ENCODE measurements around the gene AXIN1.
"Not testable (repeated sequence)": the region's sequence is repeated elsewhere in the genome, so short reads cannot be mapped to it uniquely, and the experiment has no call there.

The AXIN1 gene

DNA sequence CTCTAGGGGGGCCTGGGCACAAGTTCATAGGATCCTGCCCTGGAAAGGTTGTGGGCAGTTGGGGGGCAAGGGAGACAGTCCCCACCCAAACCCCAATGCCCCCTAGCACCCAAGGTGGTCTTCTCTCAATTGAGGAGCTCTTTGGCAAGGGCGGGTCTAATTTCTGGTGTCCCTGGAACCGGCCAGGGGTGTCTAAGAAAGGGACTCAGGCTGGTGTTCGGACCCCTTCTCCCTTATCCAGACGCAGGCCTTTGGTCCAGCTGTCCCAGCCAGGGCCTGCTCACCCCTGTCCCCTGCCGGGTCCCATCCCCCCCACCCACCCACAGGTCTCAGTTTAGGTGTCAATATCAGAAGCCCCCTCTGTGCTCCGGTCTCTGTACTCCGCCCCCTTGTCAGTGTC lies 73.0 kb downstream of the AXIN1 start:
- DNase-seq: no peak

DNA sequence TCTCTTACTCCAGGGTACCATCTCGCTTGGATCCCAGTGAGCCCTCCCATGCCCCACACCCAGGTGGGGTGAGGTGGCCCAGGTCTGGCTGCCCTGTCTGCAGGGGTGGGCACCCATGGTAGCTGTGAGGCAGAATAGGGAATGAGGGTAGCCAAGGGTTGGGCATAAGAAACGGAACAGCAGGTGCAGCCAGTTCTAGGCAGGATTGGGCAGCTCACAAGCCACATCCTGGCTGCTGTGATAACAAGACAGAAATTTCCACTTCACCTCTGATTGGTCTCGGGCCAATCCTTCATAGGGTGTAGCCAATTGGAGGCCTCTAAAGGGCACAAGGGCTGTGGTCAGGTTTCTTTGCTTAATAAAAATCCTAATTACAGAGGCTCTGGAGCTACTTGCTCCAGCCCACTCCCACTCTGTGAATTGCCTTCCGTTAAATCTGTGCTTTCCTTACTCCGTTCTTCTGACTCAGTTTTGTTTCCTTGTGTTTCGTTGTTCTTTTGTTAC lies 73.6 kb downstream of the AXIN1 start:
- DNase-seq: peak; percentile 47

DNA sequence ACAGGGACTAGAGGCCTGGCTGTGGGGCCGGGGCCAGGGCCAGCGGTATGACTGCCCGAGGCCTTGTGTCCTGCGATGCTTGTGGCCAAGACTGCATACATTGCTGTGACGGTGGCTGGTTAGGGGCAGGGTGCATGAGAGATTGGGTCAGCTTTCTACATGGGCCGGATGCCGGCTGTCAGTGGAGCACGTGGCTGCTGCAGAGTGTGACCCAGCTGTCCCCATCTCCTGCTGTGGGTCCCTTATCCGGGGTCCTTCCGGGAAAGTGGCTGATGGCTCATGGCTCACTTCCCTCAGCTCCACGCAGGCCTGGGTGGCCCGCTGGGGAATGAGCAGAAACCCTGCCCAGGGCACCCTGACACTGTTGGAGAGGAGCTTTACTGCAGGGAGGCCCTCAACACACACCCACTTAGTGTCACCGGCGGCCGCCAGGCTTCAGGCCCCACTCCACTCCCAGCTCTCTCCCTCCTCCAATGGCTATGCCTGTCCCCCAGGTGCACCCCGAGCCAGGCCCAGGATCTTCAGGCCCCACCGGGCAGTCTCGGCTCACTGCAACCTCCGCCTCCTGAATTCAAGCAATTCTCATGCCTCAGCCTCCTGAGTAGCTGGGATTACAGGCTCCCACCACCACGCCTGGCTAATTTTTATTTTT lies 76.0 kb downstream of the AXIN1 start:
- no peak for DNase-seq

DNA sequence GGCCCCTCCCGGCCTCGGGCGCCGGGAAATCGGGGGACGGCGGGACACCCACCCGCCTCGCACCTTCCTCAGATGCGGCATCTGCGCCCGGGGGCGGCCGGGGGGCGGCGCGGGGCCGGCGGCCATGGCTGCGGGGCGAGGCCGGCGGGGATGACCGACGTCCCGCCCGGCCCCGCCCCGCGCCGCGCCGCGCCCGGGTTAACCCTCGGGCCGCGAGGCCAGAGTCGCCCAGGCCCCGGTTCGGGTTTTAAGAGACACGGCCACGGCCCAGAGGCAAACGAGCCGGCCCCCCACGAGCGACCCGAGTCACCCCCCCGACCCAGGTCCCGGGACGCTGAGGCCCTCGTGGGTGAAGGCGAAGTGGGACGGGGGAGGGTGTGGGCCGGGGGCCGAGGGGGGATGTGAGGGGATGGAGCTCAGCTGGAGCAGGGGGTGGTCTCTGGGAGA lies 76.7 kb downstream of the AXIN1 start, which contains the start of gene RGS11:
RGS11 (minus strand) TSS at position 159 of the 447 bp plus-strand sequence; CDS start at position 126, 33 bp downstream.
- no peak for DNase-seq

DNA sequence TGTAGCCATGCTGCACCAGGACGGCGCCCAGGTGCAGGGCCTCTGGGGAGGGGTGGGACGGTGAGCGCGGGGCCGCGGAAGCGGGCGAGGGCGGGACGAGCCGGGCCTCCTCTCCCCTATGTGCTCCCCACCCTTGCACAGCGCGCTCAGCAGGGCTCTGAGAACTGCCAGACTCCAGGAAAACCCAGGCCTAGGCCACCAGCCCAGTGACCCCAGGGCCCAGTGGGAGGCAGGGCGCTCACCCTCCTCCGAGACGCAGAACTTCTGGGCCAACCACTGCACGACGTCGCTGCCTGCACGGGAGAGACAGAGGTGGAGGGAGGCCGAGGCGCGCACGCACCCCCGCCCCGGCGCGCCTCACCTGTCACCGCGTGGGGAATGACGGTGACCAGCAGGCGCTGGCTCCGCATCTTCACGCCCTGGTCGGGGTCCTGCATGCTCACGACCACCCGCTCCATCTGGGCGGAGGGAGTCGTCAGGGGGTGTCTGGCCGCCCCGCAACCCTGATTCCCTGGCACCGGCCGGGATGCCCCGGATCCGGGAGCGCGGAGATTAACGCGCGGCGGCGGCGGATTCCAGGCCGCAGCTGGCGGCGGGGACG lies 77.4 kb downstream of the AXIN1 start:
- DNase-seq: no peak

DNA sequence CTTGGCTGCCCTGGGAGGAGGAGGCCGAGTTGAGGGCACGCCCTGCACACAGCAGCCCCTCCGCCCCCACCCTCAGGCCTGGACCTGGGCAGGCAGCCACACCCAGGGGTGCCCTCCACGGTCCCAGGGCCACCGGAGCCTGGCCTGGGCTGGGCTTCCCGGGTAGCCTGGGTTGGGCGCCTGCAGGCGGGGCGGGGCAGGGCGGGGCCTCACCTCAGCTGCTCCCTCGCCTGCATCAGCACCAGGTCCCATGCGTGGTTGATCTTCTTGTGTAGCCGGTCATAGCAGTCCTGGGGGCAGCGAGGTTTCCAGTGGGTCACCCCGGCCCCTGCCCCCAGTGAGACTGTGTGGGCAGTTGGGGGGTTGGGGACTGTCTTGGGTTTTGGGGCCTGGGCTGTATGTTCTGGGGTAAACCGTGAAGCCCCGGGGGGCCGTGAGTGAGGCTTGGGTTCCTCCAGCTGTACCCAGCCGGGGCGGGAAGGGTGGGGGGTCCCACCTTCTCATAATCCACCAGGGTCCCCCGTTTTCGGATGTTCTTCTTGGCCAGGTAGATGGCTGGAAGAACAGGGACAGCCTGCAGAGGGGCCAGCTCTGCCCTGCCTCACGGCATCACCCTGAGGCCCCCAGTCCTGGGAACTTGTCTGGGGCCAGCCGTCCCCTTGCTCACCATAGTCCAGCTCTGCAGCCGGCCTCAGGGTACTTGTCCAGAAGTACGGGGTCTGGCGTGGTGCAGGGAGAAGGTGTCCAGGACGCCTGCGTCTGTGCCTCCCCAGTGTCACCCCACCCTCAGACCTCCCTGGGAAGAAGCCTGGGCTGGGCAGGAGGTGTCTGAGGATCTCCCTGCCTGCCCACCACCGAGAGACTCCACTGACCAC lies 78.7 kb downstream of the AXIN1 start:
- no peak for DNase-seq

DNA sequence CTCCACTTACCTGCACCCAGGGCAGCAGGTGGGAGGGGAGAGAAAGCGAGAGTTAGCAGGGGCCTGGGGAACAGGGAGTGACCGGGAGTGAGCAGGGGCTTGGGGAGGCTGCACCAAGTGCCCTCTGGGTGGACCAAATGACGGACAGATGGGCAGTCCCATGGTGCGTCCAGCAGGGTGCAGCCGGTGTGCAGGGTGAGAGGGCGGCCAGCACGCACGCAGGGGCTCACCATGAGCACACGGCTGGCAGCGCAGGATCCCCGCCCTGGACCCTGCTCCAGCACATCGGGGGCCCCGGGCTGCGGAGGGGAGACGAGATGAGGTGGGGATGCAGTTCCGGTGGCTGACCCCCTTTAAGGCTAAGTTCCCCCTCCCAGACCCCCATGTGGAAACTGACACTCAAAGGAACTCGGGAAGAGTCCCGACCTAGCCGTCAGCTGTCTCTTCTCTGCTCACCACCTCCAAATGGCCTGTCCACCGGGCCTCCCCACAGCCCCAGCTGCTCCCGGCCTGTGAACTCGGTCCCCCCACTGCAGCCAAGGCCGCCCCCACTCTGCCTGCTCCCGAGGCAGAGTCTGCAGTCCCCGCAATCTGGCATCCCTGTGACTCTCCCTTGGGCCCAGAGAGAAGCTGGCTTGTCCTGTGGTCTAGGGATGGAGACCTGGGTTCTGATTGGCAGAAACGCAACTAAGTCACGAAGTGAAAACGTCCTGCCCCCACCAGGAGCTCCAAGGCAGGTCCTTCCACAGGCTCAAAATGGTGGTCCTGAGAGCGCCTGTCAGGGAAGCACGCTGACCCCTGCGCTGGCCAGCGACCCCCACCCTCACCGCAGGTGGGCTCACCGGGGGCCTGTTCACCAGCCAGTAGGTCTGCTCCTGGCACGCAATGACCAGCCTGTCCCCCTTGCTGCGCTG lies 79.6 kb downstream of the AXIN1 start:
- DNase-seq: no peak

DNA sequence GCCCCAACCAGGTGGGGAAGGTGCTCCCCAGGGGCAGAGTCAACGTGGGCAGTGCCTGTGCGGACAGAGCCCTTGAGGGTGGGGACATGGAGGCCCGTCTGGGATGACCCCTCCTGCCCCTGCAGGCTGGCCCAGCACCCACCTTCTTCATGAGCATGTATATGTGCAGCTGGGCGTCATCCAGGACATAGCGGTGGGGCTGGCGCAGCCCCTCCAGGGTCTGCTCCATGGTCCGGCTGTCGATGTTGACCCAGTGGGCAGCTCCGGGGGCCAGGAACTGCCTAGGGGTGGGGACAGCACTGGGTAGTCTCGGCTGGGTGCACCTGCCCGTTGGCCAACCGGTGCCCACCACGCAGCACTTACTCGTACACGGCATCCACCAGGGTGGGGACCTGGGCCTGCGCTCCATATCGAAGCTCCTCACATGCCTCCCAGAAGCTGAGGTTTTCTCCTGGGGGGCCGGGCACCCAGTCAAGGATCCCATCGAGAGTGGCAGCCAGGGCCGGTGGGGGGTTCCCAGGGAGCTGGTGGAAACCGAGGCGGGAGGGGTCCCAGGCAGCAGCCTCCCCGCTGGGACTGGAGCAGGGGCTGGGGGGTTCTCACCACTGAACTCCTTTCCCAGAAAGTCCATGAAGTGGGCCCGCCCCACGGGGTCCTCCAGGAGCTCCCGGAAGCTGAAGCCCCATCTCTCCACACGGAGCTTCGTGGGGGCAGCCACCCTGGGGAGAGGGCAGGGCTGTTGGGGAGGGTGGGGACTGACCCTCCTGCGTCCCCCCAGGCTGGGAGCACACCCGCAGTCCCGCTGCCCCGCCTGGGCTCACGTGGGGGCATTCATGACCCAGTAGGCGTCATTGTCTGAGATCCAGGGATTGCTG lies 81.9 kb downstream of the AXIN1 start:
- DNase-seq: no peak

DNA sequence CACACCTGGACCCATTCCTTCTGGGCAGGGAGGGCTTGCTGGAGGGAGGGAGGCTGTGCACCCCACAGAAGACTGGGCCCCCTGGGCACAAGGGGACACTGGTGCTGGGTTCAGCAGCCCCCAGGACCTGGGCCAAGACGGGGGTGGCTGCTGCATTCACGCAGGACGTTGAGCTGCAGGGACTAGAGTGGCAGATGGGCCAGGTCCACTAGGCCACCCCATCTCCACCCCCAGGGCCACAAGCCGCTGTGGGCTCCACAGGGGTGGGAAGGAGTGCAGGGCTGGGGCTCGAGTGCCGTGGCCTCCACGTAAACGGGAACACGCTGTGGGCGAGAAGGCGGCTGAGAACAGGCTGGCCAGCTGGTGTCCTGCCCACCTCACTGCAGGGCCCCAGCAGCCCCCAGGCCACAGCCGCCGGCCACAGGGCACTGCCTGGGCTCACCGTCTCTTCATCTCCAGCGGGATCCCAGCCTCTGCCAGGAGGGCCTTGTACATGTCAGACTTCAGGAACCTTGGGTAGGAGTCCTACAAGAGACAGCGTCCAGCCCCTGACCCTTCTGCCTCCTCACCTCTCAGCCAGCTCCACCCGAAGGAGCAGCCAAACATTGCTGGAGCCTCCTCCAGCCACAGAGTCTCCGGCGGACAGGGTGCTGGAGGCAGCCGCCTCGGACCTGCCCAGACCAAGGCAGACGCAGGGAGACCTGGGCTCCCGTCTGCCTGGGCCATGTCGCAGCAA lies 83.3 kb downstream of the AXIN1 start:
- no peak for DNase-seq

DNA sequence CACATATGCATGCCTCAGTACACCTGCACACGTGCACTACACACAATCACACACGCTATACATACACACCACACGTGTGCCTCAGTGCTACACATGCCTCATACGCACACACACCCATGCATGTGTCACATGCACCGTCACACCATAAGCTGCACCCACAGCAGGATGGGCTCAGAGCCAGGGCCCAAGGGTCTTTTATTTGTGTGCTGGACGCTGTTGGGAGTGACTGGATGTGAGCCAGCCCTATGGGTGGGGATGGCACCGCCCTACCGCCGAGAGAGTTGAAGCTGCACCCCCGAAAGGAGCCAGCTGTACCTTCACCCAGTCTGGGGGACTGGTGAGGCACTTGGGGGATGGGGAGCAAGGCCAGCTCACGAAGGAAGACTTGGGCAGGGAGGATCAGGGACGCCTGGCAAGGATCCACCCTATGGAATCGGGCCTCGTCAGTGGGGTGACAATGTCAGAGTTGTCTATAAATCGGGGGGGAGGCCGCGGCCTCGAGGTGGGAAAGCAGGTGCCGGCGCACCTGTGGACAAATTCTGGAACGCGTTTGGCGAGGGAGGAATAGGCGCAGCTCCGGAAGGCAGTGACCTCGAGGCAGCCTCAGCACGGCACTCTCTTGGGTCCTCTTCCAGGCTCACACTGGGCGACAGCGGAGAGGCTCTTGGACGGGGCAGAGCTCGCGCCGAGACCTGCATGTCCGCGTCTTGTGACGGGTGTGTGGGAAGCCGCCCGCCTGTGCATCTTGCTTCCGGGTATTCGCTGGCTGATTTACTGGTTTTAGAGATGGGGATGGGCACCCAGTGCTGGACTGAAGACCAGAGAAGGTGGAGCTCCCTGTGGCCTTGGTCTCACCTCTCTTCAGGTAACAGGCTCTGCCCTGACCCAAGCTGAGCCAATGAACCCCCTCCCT lies 84.1 kb downstream of the AXIN1 start:
- DNase-seq: no peak

DNA sequence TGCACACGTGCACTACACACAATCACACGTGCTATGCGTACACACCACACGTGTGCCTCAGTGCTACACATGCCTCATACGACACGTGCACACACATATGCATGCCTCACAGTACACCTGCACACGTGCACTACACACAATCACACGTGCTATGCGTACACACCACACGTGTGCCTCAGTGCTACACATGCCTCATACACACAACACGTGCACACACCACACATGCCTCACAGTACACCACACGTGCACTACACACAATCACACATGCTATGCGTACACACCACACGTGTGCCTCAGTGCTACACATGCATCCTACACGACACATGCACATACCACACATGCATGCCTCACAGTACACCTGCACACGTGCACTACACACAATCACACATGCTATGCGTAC lies 85.0 kb downstream of the AXIN1 start:
- DNase-seq: not testable (repeated sequence)

DNA sequence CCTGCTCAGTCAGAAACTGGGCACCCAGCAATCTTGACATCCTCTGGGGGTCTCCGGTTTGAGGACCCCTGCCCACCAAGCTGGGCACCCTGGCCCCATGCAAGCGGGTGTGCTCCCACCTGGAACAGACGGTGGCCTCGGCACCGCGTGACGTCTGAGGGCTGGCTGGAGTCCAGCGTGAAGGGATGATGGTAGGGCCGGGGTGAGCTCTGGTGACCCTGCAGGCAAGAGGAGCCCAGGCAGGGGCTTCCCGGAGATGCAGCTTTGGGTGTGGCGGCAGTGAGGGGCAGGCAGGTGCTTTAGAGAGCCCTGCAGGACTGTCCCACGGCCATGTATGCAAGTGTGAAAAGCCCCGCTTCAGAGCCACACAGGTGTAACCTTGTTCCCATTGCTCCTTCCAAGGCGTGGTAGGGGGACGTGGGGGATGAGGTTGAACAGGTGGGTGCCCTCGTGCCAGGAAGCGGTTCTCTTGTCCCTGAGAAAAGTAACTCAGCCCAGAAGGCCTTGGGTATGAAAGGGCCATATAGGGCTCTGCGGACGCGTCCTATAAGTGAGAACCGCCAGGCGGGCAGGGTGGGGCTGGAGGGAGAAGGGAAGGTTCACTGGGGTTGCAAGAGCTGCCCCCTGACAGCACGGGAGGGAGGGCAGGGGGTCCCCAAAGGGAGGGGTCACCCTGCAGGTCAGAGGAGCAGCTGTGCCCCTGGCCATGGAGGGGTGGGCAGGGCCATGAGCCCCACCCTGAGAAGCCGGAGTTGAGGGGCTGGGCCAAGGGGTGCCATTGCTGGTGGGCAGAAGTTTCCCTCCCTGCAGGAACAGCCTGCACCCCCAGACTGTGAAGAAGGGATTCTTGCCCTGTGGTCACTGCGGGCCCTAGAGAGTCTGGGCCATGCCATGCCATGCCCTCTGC lies 86.0 kb downstream of the AXIN1 start:
- DNase-seq: no peak

DNA sequence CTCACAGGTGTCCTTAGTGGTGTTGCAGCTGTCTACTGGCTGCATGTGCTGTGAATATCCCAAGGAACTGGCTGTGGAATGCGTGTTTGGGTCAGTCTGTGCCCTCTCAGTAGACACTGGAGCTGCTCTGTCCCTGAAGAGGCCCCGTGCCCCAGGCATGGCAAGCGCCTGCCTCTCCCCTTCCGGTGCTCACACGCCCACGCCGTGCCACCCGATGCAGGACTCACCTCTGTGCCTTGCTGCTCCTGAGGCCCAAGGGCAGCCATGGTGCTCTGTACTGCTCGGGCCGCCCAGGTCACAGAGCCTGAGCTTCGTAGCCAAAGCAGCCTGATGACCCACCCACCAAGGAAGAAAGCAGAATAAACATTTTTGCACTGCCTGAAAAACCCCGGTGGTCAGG lies 86.8 kb downstream of the AXIN1 start:
- no peak for DNase-seq

DNA sequence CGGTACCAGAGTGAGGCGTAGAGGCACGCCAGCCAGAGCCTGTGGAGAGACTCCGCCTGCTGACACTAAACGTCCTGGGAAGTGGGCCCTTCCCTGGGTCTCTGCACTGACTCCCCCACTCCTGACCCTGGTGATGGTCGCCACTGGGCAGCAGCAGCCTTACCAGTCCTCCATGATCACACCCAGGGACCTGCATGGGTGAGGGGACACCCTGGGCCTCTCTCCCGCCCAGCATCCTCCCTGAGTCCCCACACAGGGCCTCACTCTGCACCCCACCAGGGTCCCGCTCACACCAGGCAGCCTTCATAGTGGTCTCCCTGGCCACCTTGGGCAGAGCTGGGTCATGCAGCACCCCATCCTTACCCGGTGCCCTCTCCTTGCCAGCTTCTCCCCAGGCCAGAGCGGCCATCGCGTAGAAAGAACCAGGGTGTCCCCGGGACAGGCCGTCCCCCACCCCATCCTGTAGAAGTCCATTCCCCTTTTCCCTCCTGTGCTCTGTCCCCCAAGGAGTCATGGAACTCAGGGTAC lies 87.5 kb downstream of the AXIN1 start:
- DNase-seq: no peak

DNA sequence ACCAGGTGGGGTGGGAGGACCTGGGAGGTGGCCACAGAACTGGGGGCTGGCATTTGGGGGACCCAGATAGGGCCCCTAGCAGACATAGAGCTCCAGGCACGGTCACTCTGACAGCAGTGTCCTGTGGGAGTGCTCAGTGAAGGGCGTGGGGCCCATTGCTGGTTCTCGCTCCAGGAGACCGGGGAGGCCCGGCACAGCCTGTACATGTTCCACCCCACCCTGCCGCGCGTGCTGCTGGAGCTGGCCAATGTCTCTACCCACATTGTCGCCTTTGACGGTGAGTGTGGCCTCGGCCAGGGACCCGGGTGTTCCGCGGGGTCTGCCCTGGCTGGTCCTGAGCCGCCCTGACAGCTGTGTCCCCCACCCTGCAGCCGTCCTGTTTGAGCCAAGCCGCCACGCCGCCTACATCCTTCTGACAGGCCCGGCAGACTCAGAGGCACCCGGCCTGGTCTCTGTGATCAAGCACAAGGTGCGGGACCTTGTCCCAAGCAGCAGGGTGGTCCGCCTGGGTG lies 88.0 kb downstream of the AXIN1 start:
- no peak for DNase-seq

DNA sequence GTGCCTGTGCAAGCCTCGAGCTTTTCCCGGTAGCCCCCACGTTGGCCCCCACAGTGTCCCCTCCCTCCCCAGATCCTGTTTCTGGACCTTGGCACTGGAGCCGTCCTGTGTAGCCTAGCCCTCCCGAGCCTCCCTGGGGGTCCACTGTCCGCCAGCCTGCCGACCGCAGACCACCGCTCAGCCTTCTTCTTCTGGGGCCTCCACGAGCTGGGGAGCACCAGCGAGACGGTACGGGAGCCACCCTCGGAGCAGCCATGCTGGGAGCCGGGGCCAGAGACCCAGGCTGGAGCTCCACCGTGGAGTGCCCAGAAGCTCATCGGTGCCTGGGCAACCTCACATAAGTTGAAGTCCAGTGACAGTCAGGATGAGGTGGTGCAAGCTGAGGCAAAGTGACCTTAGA lies 88.6 kb downstream of the AXIN1 start:
- no peak for DNase-seq

DNA sequence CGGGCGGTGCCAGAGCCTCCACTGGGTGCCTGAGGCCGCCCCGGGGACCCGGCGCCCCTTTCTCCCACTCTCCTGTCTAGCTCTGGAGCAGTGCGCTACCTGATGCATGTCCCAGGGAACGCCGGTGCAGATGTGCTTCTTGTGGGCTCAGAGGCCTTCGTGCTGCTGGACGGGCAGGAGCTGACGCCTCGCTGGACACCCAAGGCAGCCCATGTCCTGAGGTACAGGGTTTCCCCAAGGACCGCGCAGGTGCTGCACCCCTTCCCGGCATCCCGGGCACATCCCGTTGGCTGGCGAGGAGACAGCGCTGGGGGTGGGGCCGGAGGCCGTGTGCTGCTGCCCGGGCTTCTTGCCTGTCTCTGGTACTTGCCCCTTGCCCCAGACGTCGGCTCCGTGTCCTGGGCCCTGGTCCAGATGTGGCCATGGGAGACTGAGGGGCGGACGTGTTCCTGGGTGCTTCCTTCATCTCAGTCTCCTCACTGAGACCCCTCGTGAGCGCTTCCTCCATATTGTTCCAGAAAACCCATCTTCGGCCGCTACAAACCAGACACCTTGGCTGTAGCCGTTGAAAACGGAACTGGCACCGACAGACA lies 89.2 kb downstream of the AXIN1 start:
- no peak for DNase-seq
